Subcutaneous abdominal adipose tissue (tissue), 5 donors: ENCODE results near the gene PIK3C2B.

Source experiments
- H3K27ac ChIP-seq: one replicate; pipeline ENCODE4 v1.7.0; 2013; ENCODE audit warnings: low read depth, mild to moderate bottlenecking, inconsistent platforms, low read length, moderate library complexity
- H3K27me3 ChIP-seq, 5 donors: one replicate each; pipeline ENCODE4 v1.7.0; 2013; ENCODE audit warnings: low read length in 5 of 5, inconsistent platforms in 1 of 5; ENCODE audit not compliant: control insufficient read depth in 5 of 5, insufficient read depth in 4 of 5
- H3K36me3 ChIP-seq, 5 donors: one replicate each; pipeline ENCODE4 v1.7.0; 2013; ENCODE audit warnings: low read length in 5 of 5; ENCODE audit not compliant: control insufficient read depth in 5 of 5, insufficient read depth in 5 of 5
- H3K4me1 ChIP-seq, 5 donors: one replicate each; pipeline ENCODE4 v1.7.0; 2013; ENCODE audit warnings: low read length in 5 of 5, mild to moderate bottlenecking in 3 of 5, moderate library complexity in 1 of 5; ENCODE audit not compliant: control insufficient read depth in 5 of 5, insufficient read depth in 5 of 5
- H3K4me3 ChIP-seq, 5 donors: one replicate each; pipeline ENCODE4 v1.7.0; 2013; ENCODE audit warnings: low read length in 5 of 5, low read depth in 1 of 5
- H3K9ac ChIP-seq, 5 donors: one replicate each; pipeline ENCODE4 v1.7.0; 2013; ENCODE audit warnings: low read length in 5 of 5, mild to moderate bottlenecking in 4 of 5, moderate library complexity in 3 of 5
- H3K9me3 ChIP-seq, 5 donors: one replicate each; pipeline ENCODE4 v1.7.0; 2013; ENCODE audit warnings: low read length in 5 of 5; ENCODE audit not compliant: control insufficient read depth in 5 of 5
- donor health status: healthy.
- donor health status: healthy.
- donor health status: healthy.
- donor health status: healthy.
- donor health status: healthy.

The PIK3C2B gene

GRCh38 chr1:204480515-204480914, 14.1 kb downstream of the PIK3C2B start:
- Histone ChIP-seq H3K27me3 (no peaks in the 10 kb centered on the region), H3K4me1 (peaks cover 27 to 95% (median 87%) of the 10 kb centered on the region in 5 donors), H3K4me3 (no peak overlapping the region), H3K9ac (no peak overlapping the region), H3K36me3 (peaks cover 0 to 3% (median 0%) of the 10 kb centered on the region in 5 donors), H3K9me3 (no peaks in the 10 kb centered on the region), H3K27ac (peak overlapping the region; percentile 57)

GRCh38 chr1:204479387-204480136, 15.0 kb downstream of the PIK3C2B start:
- peaks cover 0 to 3% (median 0%) of the 10 kb centered on the region in 5 donors for H3K36me3 ChIP-seq
- H3K27me3 ChIP-seq: no peaks in the 10 kb centered on the region
- peaks cover 27 to 97% (median 90%) of the 10 kb centered on the region in 5 donors for H3K4me1 ChIP-seq
- no peak overlapping the region for H3K9ac ChIP-seq
- peak overlapping the region in 1 of 5 donors; percentile 1 for H3K4me3 ChIP-seq
- H3K9me3 ChIP-seq: no peaks in the 10 kb centered on the region
- peak overlapping the region; percentile 54 for H3K27ac ChIP-seq

GRCh38 chr1:204478921-204479320, 15.7 kb downstream of the PIK3C2B start:
- H3K4me3 ChIP-seq: peak overlapping the region in 1 of 5 donors; percentile 1
- no peaks in the 10 kb centered on the region for H3K9me3 ChIP-seq
- peaks cover 0 to 3% (median 0%) of the 10 kb centered on the region in 5 donors for H3K36me3 ChIP-seq
- peaks cover 26 to 98% (median 86%) of the 10 kb centered on the region in 5 donors for H3K4me1 ChIP-seq
- peak overlapping the region; percentile 54 for H3K27ac ChIP-seq
- no peak overlapping the region for H3K9ac ChIP-seq
- no peaks in the 10 kb centered on the region for H3K27me3 ChIP-seq

GRCh38 chr1:204478172-204478899, 16.3 kb downstream of the PIK3C2B start:
- H3K9ac ChIP-seq: peak overlapping the region in 1 of 5 donors; percentile 8
- H3K9me3 ChIP-seq: no peaks in the 10 kb centered on the region
- peak overlapping the region in 1 of 5 donors; percentile 5 for H3K4me3 ChIP-seq
- peak overlapping the region; percentile 54 for H3K27ac ChIP-seq
- H3K27me3 ChIP-seq: no peaks in the 10 kb centered on the region
- H3K36me3 ChIP-seq: peaks cover 0 to 3% (median 0%) of the 10 kb centered on the region in 5 donors
- H3K4me1 ChIP-seq: peaks cover 27 to 97% (median 84%) of the 10 kb centered on the region in 5 donors

GRCh38 chr1:204477036-204477740, 17.4 kb downstream of the PIK3C2B start:
- no peaks in the 10 kb centered on the region for H3K9me3 ChIP-seq
- H3K27ac ChIP-seq: no peak overlapping the region
- peak overlapping the region in 1 of 5 donors; percentile 39 for H3K9ac ChIP-seq
- H3K27me3 ChIP-seq: no peaks in the 10 kb centered on the region
- H3K4me1 ChIP-seq: peaks cover 27 to 88% (median 74%) of the 10 kb centered on the region in 5 donors
- peak overlapping the region in 1 of 5 donors; percentile 6 for H3K4me3 ChIP-seq
- peaks cover 0 to 3% (median 0%) of the 10 kb centered on the region in 5 donors for H3K36me3 ChIP-seq

GRCh38 chr1:204476563-204476962, 18.0 kb downstream of the PIK3C2B start:
- Histone ChIP-seq H3K27ac (no peak overlapping the region), H3K9me3 (no peaks in the 10 kb centered on the region), H3K4me3 (no peak overlapping the region), H3K4me1 (peaks cover 25 to 82% (median 68%) of the 10 kb centered on the region in 5 donors), H3K36me3 (peaks cover 0 to 3% (median 0%) of the 10 kb centered on the region in 5 donors), H3K27me3 (no peaks in the 10 kb centered on the region), H3K9ac (peak overlapping the region in 1 of 5 donors; percentile 22)

GRCh38 chr1:204475656-204476432, 18.8 kb downstream of the PIK3C2B start:
- H3K9ac ChIP-seq: no peak overlapping the region
- H3K36me3 ChIP-seq: peaks cover 0 to 3% (median 0%) of the 10 kb centered on the region in 5 donors
- no peaks in the 10 kb centered on the region for H3K27me3 ChIP-seq
- H3K9me3 ChIP-seq: no peaks in the 10 kb centered on the region
- H3K4me3 ChIP-seq: no peak overlapping the region
- peak overlapping the region; percentile 26 for H3K27ac ChIP-seq
- peaks cover 25 to 74% (median 60%) of the 10 kb centered on the region in 5 donors for H3K4me1 ChIP-seq

- Histone ChIP-seq H3K4me3 (no peak overlapping the region), H3K9ac (no peak overlapping the region), H3K36me3 (peaks cover 0 to 12% (median 9%) of the 10 kb centered on the region in 5 donors), H3K27me3 (no peaks in the 10 kb centered on the region), H3K9me3 (no peaks in the 10 kb centered on the region), H3K4me1 (peaks cover 17 to 66% (median 46%) of the 10 kb centered on the region in 5 donors), H3K27ac (peak overlapping the region; percentile 14)
Observed at GRCh38 chr1:204473400-204473965, 21.1 kb downstream of the PIK3C2B start.

GRCh38 chr1:204472660-204473059, 21.9 kb downstream of the PIK3C2B start:
- Histone ChIP-seq H3K27me3 (no peaks in the 10 kb centered on the region), H3K9ac (no peak overlapping the region), H3K4me3 (no peak overlapping the region), H3K9me3 (no peaks in the 10 kb centered on the region), H3K27ac (peak overlapping the region; percentile 14), H3K4me1 (peaks cover 12 to 63% (median 38%) of the 10 kb centered on the region in 5 donors), H3K36me3 (peaks cover 0 to 18% (median 15%) of the 10 kb centered on the region in 5 donors)
